ENCODE measurements around the gene SLC6A13. TPM values are rescaled to one million over a fixed set of nuclear protein-coding genes. Genes with fewer than 3 reads are reported as not detected.

Gene SLC6A13
- total and polyA plus RNA-seq, 9 donors, result 0.13 to 6.1 (median 0.75) TPM; not detected in 3

- intact Hi-C loops (cut with DNase I), result no loop called here
- no peaks in the 10 kb centered on the region for H3K36me3 ChIP-seq
- H3K4me3 ChIP-seq, result no peak overlapping the region
- no peaks in the 10 kb centered on the region for H3K9me3 ChIP-seq
- peak; percentile 39 to 83 (median 65) for DNase-seq
- TF ChIP-seq POLR2A (IDR thresholded peaks at IDR 0.05), result no peak
- TF ChIP-seq EP300 (IDR thresholded peaks at IDR 0.05), result no peak
- no peak for TF ChIP-seq CTCF (IDR thresholded peaks at IDR 0.05)
- 22 to 37% (median 31%) methylated on average over 22 of the region's 22 CpGs for WGBS, 3 donors
- no peaks in the 10 kb centered on the region for H3K4me1 ChIP-seq (ENCODE audit: insufficient read depth)
- H3K27ac ChIP-seq, result no peak overlapping the region
- H3K27me3 ChIP-seq, result no peaks in the 10 kb centered on the region
These were observed 49.7 kb downstream of the SLC6A13 start for GRCh38 chr12:212715-213526.

DNA sequence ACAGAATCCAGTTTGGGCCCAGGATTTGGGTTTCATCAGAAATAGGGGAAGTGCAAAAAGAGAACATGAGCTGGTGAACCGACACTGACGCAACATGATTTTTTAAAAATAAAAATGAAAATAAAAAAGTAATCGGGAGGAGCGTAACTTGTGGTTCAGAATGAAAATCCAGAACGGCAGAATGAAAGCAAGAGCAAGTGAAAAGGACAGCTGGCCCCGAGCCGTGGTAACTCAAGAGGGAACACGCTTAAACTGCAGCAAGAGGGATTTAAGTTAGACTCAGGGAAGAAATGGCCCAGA, 50.3 kb downstream of the SLC6A13 start:
- Histone ChIP-seq H3K27ac (no peak overlapping the region), H3K4me1 (ENCODE audit: insufficient read depth) (no peaks in the 10 kb centered on the region), H3K9me3 (no peaks in the 10 kb centered on the region), H3K27me3 (no peaks in the 10 kb centered on the region), H3K4me3 (no peak overlapping the region), H3K36me3 (no peaks in the 10 kb centered on the region)
- intact Hi-C loops (cut with DNase I), result no loop called here
- DNase-seq, result no peak
- WGBS, 3 donors, result 28 to 57% (median 50%) methylated on average over 8 of the region's 8 CpGs
- TF ChIP-seq CTCF (IDR thresholded peaks at IDR 0.05), result no peak
- no peak for TF ChIP-seq POLR2A (IDR thresholded peaks at IDR 0.05)
- no peak for TF ChIP-seq EP300 (IDR thresholded peaks at IDR 0.05)

DNA sequence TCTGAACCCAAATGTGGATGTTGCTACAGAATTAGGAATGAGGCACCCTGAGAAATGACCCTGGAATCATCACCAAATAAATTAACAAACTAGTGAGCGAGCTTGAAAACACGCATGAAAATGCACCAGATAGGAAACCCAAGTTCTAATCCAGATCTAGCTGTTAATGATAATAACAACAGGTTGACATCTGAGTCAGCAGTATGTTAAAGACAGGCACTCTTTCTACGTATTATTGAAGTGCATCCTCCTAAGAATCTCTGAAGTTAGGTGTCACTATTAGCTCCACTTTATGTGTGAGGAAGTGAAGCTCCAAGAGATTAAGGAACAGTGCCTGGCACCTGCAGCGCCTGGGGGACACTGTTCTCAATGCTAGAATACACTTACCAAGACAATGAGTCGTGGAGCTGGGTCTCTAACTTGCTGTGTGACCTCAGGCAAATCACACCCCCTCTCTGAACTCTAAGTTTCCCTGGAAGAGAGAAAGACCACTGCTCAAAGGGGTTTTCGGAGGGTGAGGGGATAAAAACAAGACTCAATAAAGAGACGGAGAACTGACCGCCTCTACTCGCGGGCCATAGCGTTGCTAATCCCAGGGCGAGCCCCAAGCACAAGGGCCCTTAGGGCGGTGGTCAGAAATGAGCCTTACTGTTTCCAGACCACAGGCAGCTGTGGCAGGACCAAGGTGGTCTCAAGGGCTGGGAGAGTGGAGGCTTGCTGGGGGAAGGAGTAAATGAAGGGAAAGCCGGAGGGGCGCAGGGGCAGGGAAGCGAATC, 50.8 kb downstream of the SLC6A13 start:
- 85 to 90% (median 89%) methylated on average over 16 of the region's 16 CpGs for WGBS, 3 donors
- H3K27me3 ChIP-seq, result no peaks in the 10 kb centered on the region
- H3K36me3 ChIP-seq, result no peaks in the 10 kb centered on the region
- H3K27ac ChIP-seq, result no peak overlapping the region
- TF ChIP-seq POLR2A (IDR thresholded peaks at IDR 0.05) (no peak), CTCF (IDR thresholded peaks at IDR 0.05) (no peak), EP300 (IDR thresholded peaks at IDR 0.05) (no peak)
- no peaks in the 10 kb centered on the region for H3K4me1 ChIP-seq (ENCODE audit: insufficient read depth)
- H3K9me3 ChIP-seq, result no peaks in the 10 kb centered on the region
- H3K4me3 ChIP-seq, result no peak overlapping the region
- intact Hi-C loops (cut with DNase I), result no loop called here
- DNase-seq, result no peak

DNA sequence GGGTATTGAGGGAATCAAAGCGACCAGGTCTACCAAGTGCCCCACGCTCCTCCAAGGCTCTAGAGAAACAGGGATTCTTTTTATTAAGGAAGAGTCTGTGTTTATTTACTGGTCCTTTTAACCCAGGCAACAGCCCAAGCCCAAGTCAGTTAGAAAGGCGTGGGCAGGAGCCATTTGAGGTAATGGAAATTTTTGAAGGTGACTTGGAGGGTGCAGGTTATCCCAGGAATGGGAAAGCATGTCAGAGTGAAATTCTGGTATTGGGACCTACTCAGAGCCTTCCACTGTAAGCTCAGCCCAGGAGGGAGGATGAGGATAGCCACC, 51.5 kb downstream of the SLC6A13 start:
- 81 to 91% (median 90%) methylated on average over 3 of the region's 3 CpGs for WGBS, 3 donors

More for the DNA sequence above, 51.5 kb downstream of the SLC6A13 start:
- no peaks in the 10 kb centered on the region for H3K9me3 ChIP-seq
- no peaks in the 10 kb centered on the region for H3K27me3 ChIP-seq
- H3K36me3 ChIP-seq, result no peaks in the 10 kb centered on the region
- H3K4me3 ChIP-seq, result no peak overlapping the region
- DNase-seq, result no peak
- no peaks in the 10 kb centered on the region for H3K4me1 ChIP-seq (ENCODE audit: insufficient read depth)
- TF ChIP-seq POLR2A (IDR thresholded peaks at IDR 0.05) (no peak), EP300 (IDR thresholded peaks at IDR 0.05) (no peak), CTCF (IDR thresholded peaks at IDR 0.05) (no peak)
- intact Hi-C loops (cut with DNase I), result no loop called here
- no peak overlapping the region for H3K27ac ChIP-seq
